ENCODE data around the gene TMEM223. TPM values are rescaled to one million over a fixed set of nuclear protein-coding genes. Genes with fewer than 3 reads are reported as not detected.

TMEM223 gene
- total and polyA plus RNA-seq, 9 of the 15 experiments (the other 6 are each of a cell fraction or from before 2014, with no cell fraction given) = 5.9 to 34.5 (median 19.6) TPM

DNA sequence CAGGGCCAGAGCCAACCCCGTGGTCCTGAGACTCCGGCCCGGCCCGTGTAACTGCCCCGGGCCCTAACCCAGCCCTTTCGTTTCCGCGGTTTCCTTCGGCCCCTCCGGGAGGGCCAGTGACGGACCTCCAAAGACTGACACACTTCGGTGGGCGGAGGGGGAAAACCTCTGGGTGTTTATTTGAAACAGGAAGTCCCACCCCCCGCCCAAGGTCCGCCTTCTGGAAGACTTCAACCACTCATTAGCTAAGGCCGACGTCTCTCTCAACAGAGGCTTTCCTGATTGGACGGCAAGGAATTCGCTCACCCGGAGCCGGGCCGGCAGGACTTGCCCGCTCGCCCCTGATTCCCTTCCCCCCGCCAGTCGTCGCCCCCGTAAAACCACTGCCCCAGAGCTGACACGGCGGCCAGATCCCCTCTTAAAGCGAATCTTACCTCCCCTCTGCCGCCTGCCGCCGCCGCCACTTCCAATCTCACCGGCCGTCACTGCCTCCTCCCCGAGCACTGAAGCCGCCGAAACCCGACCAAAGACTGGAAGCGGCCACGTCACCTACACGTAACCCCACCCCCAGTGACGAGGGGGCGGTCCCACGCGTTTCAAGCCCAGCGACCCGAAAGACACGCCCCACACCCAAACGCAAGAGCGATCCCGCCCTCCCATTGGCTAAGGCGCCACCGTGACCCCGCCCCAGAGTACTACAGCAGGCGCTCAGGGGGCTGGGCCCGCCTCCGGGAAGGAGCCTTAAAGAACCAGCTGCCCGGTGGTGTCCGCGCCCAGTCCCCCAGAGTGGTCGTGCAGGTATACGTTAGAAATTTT is 39.9 kb upstream of the TMEM223 start, which contains the start of gene STX5 (continued):
- TF ChIP-seq ZNF75A (CRISPR knock-in tag; IDR thresholded peaks at IDR 0.05) (no peak), NR2F6 (CRISPR knock-in tag; IDR thresholded peaks at IDR 0.05) (no peak), POLR2B (IDR thresholded peaks at IDR 0.05; ENCODE audit: low read depth, partially characterized antibody) (peak; percentile 93), KLF13 (tag; IDR thresholded peaks at IDR 0.05; ENCODE audit: borderline replicate concordance, low read depth) (peak; percentile 17; the same call in 1 of the 2 replicates), RB1 (IDR thresholded peaks at IDR 0.05; ENCODE audit: low read depth) (no peak; the same call in 1 of the 2 replicates), MBD2 (IDR thresholded peaks at IDR 0.05; ENCODE audit: borderline replicate concordance, low read depth) (peak; percentile 96), MCM5 (IDR thresholded peaks at IDR 0.05; ENCODE audit: low read depth) (no peak), NFXL1 (CRISPR knock-in tag; IDR thresholded peaks at IDR 0.05) (no peak), CBX3 (IDR thresholded peaks at IDR 0.05; ENCODE audit: borderline replicate concordance in 1 of 2, low read length in 2 of 2) (no peak), SMAD2 (IDR thresholded peaks at IDR 0.05; ENCODE audit: low read depth, low read length) (no peak), HIVEP1 (CRISPR knock-in tag; IDR thresholded peaks at IDR 0.05) (no peak)
- TF ChIP-seq, protein P1, sequence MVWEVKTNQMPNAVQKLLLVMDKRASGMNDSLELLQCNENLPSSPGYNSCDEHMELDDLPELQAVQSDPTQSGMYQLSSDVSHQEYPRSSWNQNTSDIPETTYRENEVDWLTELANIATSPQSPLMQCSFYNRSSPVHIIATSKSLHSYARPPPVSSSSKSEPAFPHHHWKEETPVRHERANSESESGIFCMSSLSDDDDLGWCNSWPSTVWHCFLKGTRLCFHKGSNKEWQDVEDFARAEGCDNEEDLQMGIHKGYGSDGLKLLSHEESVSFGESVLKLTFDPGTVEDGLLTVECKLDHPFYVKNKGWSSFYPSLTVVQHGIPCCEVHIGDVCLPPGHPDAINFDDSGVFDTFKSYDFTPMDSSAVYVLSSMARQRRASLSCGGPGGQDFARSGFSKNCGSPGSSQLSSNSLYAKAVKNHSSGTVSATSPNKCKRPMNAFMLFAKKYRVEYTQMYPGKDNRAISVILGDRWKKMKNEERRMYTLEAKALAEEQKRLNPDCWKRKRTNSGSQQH (CRISPR knock-in tag; IDR thresholded peaks at IDR 0.05) = peak; percentile 88; the same call in 1 of the 2 replicates
- TF ChIP-seq, protein P2, sequence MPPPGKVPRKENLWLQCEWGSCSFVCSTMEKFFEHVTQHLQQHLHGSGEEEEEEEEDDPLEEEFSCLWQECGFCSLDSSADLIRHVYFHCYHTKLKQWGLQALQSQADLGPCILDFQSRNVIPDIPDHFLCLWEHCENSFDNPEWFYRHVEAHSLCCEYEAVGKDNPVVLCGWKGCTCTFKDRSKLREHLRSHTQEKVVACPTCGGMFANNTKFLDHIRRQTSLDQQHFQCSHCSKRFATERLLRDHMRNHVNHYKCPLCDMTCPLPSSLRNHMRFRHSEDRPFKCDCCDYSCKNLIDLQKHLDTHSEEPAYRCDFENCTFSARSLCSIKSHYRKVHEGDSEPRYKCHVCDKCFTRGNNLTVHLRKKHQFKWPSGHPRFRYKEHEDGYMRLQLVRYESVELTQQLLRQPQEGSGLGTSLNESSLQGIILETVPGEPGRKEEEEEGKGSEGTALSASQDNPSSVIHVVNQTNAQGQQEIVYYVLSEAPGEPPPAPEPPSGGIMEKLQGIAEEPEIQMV (tag; conservative IDR thresholded peaks at IDR 0.05; ENCODE audit: low read depth) = no peak
- TF ChIP-seq, protein P3, sequence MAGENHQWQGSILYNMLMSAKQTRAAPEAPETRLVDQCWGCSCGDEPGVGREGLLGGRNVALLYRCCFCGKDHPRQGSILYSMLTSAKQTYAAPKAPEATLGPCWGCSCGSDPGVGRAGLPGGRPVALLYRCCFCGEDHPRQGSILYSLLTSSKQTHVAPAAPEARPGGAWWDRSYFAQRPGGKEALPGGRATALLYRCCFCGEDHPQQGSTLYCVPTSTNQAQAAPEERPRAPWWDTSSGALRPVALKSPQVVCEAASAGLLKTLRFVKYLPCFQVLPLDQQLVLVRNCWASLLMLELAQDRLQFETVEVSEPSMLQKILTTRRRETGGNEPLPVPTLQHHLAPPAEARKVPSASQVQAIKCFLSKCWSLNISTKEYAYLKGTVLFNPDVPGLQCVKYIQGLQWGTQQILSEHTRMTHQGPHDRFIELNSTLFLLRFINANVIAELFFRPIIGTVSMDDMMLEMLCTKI (IDR thresholded peaks at IDR 0.05; ENCODE audit: partially characterized antibody) = no peak
- TF ChIP-seq, protein P4, sequence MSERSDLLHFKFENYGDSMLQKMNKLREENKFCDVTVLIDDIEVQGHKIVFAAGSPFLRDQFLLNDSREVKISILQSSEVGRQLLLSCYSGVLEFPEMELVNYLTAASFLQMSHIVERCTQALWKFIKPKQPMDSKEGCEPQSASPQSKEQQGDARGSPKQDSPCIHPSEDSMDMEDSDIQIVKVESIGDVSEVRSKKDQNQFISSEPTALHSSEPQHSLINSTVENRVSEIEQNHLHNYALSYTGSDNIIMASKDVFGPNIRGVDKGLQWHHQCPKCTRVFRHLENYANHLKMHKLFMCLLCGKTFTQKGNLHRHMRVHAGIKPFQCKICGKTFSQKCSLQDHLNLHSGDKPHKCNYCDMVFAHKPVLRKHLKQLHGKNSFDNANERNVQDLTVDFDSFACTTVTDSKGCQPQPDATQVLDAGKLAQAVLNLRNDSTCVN (CRISPR knock-in tag; IDR thresholded peaks at IDR 0.05) = 0 out of 2 replicates have a peak, but pooled peaks have one; percentile 55
- TF ChIP-seq, protein P5, sequence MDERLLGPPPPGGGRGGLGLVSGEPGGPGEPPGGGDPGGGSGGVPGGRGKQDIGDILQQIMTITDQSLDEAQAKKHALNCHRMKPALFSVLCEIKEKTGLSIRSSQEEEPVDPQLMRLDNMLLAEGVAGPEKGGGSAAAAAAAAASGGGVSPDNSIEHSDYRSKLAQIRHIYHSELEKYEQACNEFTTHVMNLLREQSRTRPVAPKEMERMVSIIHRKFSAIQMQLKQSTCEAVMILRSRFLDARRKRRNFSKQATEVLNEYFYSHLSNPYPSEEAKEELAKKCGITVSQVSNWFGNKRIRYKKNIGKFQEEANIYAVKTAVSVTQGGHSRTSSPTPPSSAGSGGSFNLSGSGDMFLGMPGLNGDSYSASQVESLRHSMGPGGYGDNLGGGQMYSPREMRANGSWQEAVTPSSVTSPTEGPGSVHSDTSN (CRISPR knock-in tag; IDR thresholded peaks at IDR 0.05; ENCODE audit: low read depth) = peak; percentile 88
- TF ChIP-seq, protein P5 (tag; conservative IDR thresholded peaks at IDR 0.05; ENCODE audit: low read depth) = peak; percentile 99

Measured in K562 (cell line).